HUDEP-2 (cell line): Measurements from ENCODE around the gene KCTD19.
A peak's percentile ranks its signal among the peaks of the same experiment; 100 is the strongest.

Source experiments
- DNase-seq, 76 experiments: peaks; one replicate each; lab custom pipeline; 2025; ENCODE audit not compliant: unreplicated experiment in 76 of 76; lab: John Stamatoyannopoulos, UW

KCTD19 gene

DNA sequence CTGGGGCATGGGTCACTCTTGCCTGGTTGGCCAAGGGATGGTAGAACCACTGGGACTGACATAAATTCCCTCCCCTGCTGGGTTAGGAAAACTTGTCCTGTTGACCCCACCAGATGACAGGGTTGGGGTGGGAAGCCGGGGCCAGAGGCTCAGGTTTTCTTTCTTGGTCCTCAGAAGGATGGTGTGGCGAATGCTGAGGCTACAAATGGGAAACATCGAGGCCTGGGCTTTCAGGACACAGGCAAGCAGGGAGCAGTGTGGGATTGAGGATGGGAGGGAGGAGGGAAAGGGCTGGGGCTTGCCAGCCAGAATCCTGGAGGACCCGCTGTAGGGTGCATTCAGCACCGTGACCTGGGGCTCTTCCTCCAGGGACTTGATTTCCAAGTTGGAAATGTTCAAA lies 61.7 kb downstream of the KCTD19 start:
- no peak for DNase-seq

DNA sequence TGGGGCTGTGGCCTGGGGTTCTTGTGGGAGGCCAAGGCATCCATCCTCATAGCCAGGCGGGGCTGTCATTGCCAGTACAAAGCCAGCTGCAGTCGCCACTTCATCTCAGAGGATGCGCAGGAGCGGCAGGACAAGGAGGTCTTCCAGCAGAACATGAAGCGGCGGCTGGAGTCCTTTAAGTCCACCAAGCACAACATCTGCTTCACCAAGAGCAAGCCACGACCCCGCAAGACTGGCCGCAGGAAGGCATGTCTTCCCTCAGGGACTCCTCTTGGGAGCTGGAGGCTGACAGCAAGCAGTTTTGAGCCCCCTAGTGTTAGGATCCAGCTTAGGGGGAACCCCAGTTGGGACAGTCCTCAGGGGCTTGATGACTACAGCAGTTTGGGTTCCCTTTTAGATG lies 62.3 kb downstream of the KCTD19 start:
- no peak for DNase-seq

GRCh38 chr16:67263201-67263600 lies 63.3 kb downstream of the KCTD19 start:
- DNase-seq = no peak

GRCh38 chr16:67260426-67261063 lies 66.0 kb downstream of the KCTD19 start:
- peak in 53 of 76 experiments; percentile 9 to 66 (median 37) for DNase-seq

DNA sequence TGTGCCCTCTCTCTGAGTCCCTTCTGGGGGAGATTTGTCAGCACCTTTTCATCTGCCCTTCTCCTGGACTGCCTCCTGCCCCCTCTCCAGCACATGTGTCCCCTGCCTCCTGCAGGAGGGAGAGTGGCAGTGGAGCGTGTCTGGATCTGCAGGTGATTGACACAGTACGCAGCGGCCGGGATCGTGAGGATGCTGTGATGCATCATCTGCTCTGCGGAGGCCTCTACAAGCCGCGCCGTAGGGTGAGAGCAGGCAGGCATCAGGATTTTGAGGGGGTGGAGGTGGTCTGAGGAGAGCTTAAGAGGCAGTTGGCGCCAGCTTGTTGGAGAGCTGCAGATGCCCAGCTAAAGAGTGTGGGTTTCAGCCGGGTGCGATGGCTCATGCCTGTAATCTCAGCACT lies 66.8 kb downstream of the KCTD19 start:
- no peak for DNase-seq

DNA sequence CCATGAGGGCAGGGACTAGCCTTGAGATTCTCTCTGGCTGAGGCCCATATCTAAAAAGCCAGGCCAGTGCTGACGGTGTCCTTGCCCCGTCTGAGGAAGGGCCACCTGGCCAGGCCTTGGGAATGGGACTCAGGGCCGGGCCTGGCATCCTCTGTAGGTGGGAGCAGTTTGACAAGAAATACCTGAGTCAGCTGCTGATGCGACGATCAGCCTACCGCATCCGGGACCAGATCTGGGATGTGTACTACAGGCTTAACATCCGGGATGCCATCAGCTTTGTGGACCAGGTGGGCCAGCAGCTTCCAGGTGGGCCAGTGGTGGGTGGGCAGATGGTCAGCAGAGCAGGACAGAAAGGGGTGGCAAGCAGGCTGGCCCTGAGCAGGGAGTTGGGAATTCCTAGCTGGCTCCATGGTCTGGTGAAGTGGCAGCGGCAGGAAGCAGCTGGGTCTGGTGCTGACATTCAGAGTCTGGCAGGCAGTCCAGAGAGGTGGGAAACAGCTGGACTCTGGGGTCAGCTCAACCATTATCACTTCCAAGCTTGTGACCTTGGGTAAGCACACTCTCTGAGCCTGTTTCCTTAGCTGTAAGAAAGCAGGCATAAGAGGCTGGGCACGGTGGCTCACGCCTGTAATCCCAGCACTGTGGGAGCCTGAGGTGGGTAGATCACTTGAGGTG lies 68.2 kb downstream of the KCTD19 start:
- no peak for DNase-seq

GRCh38 chr16:67257486-67258160 lies 68.9 kb downstream of the KCTD19 start:
- no peak for DNase-seq

GRCh38 chr16:67256701-67257230 lies 69.8 kb downstream of the KCTD19 start:
- no peak for DNase-seq

- no peak for DNase-seq
Measured at GRCh38 chr16:67255553-67256221, 70.9 kb downstream of the KCTD19 start.

- peak in 43 of 76 experiments; percentile 7 to 61 (median 26) for DNase-seq
Measured at GRCh38 chr16:67254801-67255552, 71.6 kb downstream of the KCTD19 start.

DNA sequence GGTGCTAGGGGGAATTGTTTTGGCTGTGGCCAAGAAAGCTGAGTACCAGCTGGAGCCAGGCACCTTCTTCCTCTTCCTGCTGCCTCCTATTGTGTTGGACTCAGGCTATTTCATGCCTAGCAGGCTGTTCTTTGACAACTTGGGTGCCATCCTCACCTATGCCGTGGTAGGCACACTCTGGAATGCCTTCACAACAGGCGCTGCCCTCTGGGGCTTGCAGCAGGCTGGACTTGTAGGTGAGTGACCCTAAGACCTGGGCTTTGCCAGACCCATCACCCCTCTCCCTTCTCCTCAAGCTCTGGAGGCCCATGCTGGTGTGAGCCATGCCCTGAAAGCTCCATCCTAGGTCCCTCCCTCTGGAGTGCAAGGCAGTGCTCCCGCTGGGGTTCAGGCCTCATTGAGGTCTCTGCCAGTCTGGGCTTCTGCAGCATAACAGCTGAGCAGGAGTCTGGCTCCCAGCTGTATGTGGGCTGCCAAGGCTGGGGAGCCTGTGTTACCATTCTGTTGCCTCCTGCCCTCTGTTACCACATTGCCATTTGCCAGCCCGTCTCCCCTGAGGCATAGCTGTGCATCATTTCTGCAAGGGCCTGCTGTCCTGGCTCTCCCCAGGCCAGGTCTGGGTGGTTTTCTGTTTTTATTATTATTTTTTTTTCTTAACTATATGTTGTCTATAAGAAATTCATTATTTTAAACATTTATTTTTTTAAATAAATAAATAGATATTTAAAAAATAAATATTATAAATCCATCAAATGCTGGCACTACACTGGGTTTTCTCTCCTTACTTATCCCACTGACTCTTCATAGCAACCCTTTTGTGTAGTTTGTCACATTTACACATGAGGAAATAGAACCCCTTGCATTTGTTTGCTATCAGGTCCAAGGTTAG lies 73.7 kb downstream of the KCTD19 start:
- no peak for DNase-seq

DNA sequence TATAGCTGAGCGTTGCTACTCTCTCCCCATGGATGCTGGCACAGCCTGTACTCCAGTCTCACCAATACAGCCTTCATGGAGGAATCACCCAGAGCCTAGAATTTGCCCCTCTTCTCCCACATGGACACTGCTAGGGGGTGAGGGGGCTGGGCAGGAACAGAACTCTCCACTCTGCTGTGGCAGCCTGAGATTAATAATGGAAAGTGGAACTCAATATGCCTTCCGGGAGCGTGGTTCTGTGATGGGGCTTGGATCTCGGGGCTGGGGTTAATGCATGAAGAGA lies 76.6 kb downstream of the KCTD19 start:
- DNase-seq = no peak

DNA sequence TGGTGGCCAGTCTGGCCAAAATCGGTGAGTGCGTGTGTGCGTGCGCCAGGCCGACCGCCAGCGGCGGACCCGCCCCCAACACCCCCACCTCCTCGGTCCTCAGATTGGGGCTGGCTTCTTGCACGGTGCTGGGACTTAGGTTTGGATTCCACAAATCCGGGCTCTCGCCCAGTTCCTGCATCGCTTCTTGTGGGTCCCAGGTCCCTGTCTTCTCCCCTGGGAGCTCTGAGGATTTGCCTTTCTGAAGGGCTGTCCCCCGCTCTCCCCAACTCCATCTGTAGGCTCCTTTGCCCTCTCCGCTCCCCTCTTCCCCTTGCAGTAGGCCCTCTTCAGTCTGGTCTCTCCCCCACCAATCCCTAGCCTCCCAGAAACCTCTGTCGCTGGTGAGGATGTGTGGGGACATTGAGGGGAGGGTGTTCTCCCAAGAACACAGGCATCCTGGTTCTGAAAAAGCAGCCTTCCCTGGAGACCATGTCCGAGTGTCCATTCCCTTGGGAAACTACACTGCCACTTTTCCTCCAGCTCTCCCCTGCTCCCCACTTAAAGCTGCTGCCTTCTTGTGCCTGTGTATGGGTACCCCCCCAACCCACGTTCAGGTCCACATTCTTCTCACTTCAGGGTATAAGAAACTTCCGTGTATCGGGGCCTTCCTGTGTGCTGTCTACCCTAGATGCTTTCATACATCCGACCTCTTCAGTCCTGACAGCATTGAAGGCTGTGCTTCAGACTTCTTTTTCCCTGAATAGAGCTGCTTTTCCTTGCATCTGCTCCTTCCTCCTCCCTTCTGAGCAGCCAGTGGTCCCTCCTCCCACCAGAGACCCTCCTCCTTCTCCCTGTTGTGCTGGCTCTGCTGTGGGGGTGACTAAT lies 77.1 kb downstream of the KCTD19 start:
- no peak for DNase-seq

- peak in 8 of 76 experiments; percentile 9 to 40 (median 28) for DNase-seq
Measured at GRCh38 chr16:67248401-67249177, 78.0 kb downstream of the KCTD19 start, which contains the start of gene SLC9A5. Gene SLC9A5 (plus strand): TSS chr16:67248979. CDS start chr16:67249015, 36 bp downstream.

DNA sequence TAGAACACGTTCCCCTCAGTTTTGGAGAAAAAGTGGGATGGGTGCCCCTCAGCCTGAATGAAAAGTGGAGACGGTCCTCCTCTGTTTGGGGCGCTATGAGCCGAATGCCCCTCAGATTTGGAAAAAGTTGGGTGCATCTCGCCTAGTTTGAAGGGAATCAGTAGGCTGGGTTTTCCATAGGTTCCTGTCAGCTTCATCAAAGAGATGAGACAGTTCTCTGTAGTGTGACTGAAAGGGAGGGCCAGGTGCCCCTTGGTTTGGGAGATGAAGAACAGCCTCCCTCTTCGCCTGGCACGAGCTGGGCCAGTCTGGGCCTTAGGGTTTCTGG lies 78.5 kb downstream of the KCTD19 start:
- DNase-seq = peak in 3 of 76 experiments; percentile 12 to 26 (median 12)

DNA sequence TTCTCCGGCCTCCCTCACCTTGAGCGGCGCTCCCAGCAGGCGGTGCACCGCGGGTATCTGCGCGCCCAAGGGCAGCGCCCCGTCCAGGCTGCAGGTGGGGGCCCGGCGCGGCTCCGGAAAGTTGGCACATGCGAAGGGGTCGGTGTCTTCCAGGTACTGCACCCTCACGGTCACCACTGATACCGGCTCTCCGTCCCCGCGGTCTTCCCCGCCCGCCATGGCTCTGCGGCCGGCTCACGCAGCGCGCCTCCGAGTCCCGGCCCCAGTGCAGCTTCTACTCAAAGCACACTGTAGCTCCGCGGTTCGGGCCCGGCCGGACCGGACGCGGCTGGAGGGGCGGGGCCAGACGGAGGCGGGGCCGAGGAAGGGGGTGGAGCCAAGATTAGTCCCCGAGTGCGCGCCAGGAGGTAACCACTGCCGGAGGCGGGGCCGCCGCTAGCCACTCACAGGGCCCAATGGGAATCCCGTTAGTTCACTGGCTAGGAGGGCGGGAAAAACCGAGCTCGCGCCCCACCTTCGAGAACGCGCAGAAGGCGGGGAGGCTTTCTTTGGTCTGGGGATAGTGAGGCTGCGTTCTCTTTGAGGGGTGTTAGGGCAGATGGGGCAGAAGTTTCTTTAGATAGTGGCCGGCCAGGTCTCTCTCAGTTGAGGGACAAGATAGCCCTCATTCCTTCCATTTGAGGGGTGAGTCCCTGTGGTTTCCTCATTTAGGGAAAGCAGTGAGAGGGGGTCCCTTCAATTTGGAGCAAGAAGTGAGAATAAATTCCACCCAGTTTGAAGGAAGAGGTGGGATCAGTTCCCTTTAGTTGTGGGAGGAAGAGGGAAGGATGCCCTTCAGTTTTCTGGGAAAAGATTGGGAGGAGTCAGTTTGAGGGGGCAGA lies 79.1 kb downstream of the KCTD19 start, which contains the start of gene FHOD1:
Gene FHOD1, minus strand, starts transcription at position 290 of the 881 bp plus-strand sequence. Its CDS starts 71 bp downstream, at position 219.
- peak in 75 of 76 experiments; percentile 69 to 99 (median 96) for DNase-seq

DNA sequence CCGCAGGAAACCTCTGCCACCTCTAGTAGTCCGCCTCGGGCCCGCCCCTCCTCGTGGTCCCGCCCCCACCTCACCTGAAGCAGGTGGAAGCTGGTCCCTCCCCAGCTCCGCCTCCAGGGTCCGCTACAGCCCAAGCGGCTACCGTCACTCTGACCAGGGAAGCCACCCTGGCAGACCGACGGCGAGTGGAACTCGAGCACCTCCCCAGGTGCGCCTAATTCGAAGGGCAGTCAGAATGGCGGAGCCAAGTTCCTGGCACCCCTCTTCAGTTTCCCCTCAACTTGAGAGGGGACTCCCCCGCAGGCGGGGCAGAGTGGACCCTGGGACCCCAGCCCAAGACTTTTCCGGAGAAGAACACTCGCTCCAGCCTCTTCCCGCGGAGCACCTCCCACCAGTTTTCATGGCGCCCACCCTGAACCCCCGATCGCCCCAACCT lies 79.8 kb downstream of the KCTD19 start:
- DNase-seq = peak in 10 of 76 experiments; percentile 17 to 59 (median 44)
